Prostate gland (tissue), 2 donors: ENCODE results near the gene POLR1A. TPM values are rescaled to one million over a fixed set of nuclear protein-coding genes. Genes with fewer than 3 reads are reported as not detected.

ENCODE experiments used
- DNase-seq: peaks from one replicate; pipeline ENCODE4 v3.0.0-alpha.2; 2019; ENCODE audit warnings: low spot score
- H3K27ac ChIP-seq, 2 donors: fragments of 200-600 bp; sonication (generic); 2 replicates each; pipeline ENCODE4 v1.5.1; 2017 to 2019
- H3K27me3 ChIP-seq: fragments of 200-600 bp; sonication (generic); replicated peaks from 2 replicates; pipeline ENCODE4 v1.5.1; 2019; ENCODE audit not compliant: insufficient read depth
- H3K36me3 ChIP-seq, 2 donors: fragments of 200-600 bp; sonication (generic); 1 replicate in 1 of 2; 2 replicates in 1 of 2; pipeline versions ENCODE4 v1.5.1 to v1.8.1; 2017 to 2019
- H3K4me1 ChIP-seq: fragments of 200-600 bp; sonication (generic); replicated peaks from 2 replicates; pipeline ENCODE4 v1.5.1; 2019
- H3K4me3 ChIP-seq, 2 donors: fragments of 200-600 bp; sonication (generic); 2 replicates each; pipeline ENCODE4 v1.5.1; 2017 to 2019
- H3K9me3 ChIP-seq: fragments of 200-600 bp; sonication (generic); 2 replicates; pipeline ENCODE4 v1.5.1; 2017
- CTCF ChIP-seq, 4 experiments: fragments of 200-600 bp in 2 of 4; fragments of 450-650 bp in 2 of 4; sonication (generic) in 2 of 4; IDR thresholded peaks; 1 replicate in 3 of 4; 2 replicates in 1 of 4; pipeline ENCODE4 v1.5.1; 2016 to 2019; ENCODE audit warnings: antibody characterized with exemption in 4 of 4, mild to moderate bottlenecking in 2 of 4, moderate library complexity in 2 of 4
- POLR2A ChIP-seq: fragments of 450-650 bp; IDR thresholded peaks from one replicate; pipeline ENCODE4 v1.6.1; 2016; ENCODE audit warnings: antibody characterized with exemption, mild to moderate bottlenecking
- POLR2AphosphoS5 ChIP-seq: sonication (generic); formaldehyde crosslinking; IDR thresholded peaks from one replicate; pipeline ENCODE4 v1.6.1; 2017; ENCODE audit warnings: antibody characterized with exemption
- WGBS: methylation state at CpG from one replicate; pipeline ENCODE4 v1.1.5; 2018; 5-methylcytosine and 5-hydroxymethylcytosine counted together
- intact Hi-C: fragments of 100-400 bp; cut with DNase I; formaldehyde crosslinking; loops from one replicate; pipeline ENCODE4 v1.14.2; 2022
- total RNA-seq, 2 donors: library from RNA; depleted of rRNA; stranded (reverse); fragments of >200 nt; gene quantifications; one replicate each; pipeline ENCODE4 v1.1.0, GENCODE V29; 2016

POLR1A gene
- total RNA-seq, 2 donors from 2014 or later: 13.0 to 27.4 TPM

DNA sequence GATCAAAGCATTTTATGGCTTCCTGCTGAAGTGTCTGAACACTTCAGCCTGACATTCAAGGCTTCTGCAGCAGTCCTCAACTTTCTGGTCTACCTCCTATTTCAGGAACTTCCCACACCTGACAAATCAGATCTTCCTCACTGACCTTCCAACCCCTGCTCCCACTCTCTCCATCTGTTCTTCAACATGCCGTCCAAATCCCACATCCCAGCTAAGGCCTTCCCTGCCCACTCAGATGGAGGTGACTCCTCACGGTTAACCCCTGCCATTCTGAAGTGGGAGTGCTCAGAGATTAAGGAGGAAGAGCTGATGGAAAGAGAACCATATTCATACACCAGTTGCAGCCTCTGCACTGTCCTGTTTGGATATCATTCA, 104.8 kb downstream of the POLR1A start:
- DNase-seq: no peak
- Histone ChIP-seq H3K4me3 (no peak overlapping the region), H3K4me1 (no peaks in the 10 kb centered on the region), H3K27ac (no peak overlapping the region), H3K36me3 (no peaks in the 10 kb centered on the region), H3K9me3 (no peaks in the 10 kb centered on the region), H3K27me3 (no peaks in the 10 kb centered on the region)
- 80% methylated on average over 2 of the region's 2 CpGs for WGBS
- intact Hi-C loops: no loop called here
- no peak for TF ChIP-seq CTCF (IDR thresholded peaks at IDR 0.05)
- TF ChIP-seq POLR2AphosphoS5: no peak
- no peak for TF ChIP-seq POLR2A

- intact Hi-C loops: no loop called here
- 79% methylated on average over 10 of the region's 10 CpGs for WGBS
- H3K4me1 ChIP-seq: no peaks in the 10 kb centered on the region
- no peak overlapping the region for H3K4me3 ChIP-seq
- DNase-seq: no peak
- no peaks in the 10 kb centered on the region for H3K9me3 ChIP-seq
- H3K27ac ChIP-seq: no peak overlapping the region
- no peaks in the 10 kb centered on the region for H3K27me3 ChIP-seq
- no peak for TF ChIP-seq CTCF (IDR thresholded peaks at IDR 0.05)
- no peak for TF ChIP-seq POLR2A
- no peak for TF ChIP-seq POLR2AphosphoS5
- no peaks in the 10 kb centered on the region for H3K36me3 ChIP-seq
Observed at GRCh38 chr2:86000131-86000937, 105.4 kb downstream of the POLR1A start.

DNA sequence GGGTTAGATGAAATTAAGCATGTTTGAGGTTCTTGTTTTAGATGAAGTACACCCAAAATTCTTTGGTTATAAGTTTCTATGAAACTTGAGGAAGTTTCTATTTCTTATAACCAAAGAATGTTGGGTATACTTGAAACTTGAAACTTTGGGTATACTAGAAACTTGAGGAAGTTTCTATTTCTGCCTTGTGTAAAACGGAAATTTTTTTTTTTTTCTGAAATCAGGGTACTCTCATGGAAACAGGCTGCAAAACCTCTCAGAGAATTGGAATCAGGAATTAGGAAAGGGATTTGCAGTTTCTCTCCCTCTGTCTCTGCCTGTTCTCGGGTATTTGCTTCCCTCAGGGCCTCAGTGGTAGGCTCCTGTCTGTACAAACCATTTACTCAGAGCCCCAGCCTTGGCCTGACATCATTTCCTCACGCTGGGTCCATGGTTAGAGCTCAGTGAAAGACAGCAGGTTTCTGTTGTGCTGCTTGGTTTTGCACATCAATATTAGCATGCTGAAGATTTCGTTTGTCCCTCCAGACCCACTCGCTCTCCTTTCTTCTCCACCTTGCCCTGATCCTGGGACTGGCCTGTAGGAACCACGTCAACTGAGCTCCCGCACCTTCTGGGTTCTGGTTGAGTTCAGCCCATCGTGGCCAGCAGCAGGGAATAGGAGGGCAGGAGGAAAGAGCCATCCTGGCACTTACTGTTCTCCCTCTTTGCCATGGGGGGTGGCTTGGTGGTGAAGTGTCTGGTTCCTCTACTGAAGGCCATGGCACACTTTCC, 106.4 kb downstream of the POLR1A start:
- H3K4me1 ChIP-seq: no peaks in the 10 kb centered on the region
- H3K27me3 ChIP-seq: no peaks in the 10 kb centered on the region
- H3K9me3 ChIP-seq: no peaks in the 10 kb centered on the region
- no peaks in the 10 kb centered on the region for H3K36me3 ChIP-seq
- peak overlapping the region in 1 of 2 donors; percentile 39 for H3K27ac ChIP-seq
- WGBS: 61% methylated on average over 8 of the region's 8 CpGs
- TF ChIP-seq POLR2A: no peak
- TF ChIP-seq CTCF (IDR thresholded peaks at IDR 0.05): no peak
- no peak for TF ChIP-seq POLR2AphosphoS5
- no peak for DNase-seq
- intact Hi-C loops: loop anchor here (5.0 kb wide), 3 partner anchors 38 to 112 kb away; partner anchors contain the start of gene ST3GAL5
- no peak overlapping the region for H3K4me3 ChIP-seq

GRCh38 chr2:85998071-85998991, 107.4 kb downstream of the POLR1A start:
- Histone ChIP-seq H3K4me1 (no peaks in the 10 kb centered on the region), H3K9me3 (no peaks in the 10 kb centered on the region), H3K27ac (peak overlapping the region in 1 of 2 donors; percentile 39), H3K36me3 (no peaks in the 10 kb centered on the region), H3K27me3 (no peaks in the 10 kb centered on the region), H3K4me3 (no peak overlapping the region)
- no peak for DNase-seq
- 66% methylated on average over 18 of the region's 18 CpGs for WGBS
- intact Hi-C loops: loop anchor here (5.0 kb wide), 3 partner anchors 39 to 111 kb away; partner anchors contain the start of gene ST3GAL5
- no peak for TF ChIP-seq POLR2AphosphoS5
- no peak for TF ChIP-seq POLR2A
- TF ChIP-seq CTCF (IDR thresholded peaks at IDR 0.05): no peak
